Stimulated activated CD8-positive, alpha-beta memory T cell treated with anti-CD3 and anti-CD28 coated beads, Interleukin-2, amount 100 ng/mL, for 1 hour (primary cell): ENCODE results near the gene DCC.
"Not testable (repeated sequence)": the region's sequence is repeated elsewhere in the genome, so short reads cannot be mapped to it uniquely, and the experiment has no call there.

Experiments used
- DNase-seq, 2 donors: peaks; one replicate each; pipeline ENCODE4 v3.0.0-alpha.2; 2020; ENCODE audit warnings: low read depth in 2 of 2

Gene DCC

DNA sequence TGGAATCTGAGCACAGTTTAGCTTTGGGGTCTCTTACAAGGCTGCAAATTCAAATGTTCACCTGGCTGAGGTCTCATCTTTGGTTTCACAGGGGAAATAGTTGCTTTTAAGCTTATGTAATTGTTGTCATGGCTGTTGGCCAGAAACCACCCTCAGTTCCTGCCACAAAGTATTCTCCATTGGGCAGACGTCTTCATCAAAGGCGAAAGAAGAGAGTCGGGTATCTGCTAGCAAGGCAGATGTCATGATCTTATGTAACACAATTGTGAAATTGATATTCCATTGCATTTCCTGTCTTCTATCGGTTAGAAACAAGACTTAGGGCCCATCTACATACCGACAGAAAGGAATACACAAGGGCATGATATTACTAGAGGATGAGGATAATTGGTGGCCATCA is 1068.3 kb downstream of the DCC start:
- DNase-seq, result no peak

GRCh38 chr18:53411511-53411910 is 1071.5 kb downstream of the DCC start:
- DNase-seq, result no peak

- DNase-seq, result no peak
These were observed 1077.0 kb downstream of the DCC start for GRCh38 chr18:53417003-53417402.

GRCh38 chr18:53421869-53422268 is 1081.9 kb downstream of the DCC start:
- DNase-seq, result no peak

DNA sequence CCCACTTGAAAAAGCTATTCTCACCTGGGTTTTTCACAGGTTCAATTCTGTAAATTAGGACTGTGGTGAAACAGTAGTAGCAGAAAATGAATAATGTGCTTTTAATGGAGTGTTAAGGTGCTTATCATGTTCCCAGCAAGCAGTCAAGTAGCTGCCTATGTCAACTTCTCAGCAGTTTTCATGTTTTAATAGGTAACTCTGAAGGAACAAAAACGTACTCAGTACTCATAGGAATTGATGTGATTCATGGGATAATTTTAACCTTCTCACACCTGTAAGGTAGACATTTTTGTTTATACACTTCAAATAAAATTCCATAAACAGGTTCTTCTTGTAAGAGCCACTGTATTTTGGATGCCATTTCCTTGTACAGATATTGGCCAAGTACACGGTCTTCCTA is 1082.9 kb downstream of the DCC start:
- no peak for DNase-seq

- no peak for DNase-seq
These were observed 1086.7 kb downstream of the DCC start for GRCh38 chr18:53426666-53427184.

DNA sequence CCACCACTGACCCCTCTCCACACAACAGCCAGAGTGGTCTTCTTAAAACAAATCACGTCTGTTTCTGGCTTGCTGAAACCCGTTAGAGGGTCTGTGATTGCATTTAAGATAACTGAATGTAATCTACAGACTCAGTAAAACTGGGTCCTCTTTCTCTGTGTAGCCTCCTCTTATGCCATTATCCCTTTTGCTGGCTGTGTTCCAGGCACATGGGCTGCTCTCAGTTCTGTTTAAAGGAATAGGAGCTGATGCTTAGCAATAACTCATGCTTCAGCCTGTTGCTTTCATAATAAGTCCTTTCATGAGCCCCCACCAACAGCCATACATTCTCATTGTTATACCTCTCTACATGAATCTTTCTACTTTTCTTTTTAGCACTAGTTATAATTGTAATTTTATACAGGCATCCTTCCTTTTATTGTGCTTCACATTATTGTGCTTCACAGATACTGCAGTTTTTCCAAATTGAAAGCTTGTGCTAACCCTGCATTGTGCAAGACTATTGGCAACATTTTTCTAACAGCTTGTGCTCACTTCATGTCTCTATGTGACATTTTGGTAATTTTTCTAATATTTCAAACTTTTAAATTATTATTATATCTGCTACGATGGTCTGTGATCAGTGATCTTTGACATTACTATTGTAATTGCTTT is 1101.9 kb downstream of the DCC start:
- DNase-seq, result no peak

DNA sequence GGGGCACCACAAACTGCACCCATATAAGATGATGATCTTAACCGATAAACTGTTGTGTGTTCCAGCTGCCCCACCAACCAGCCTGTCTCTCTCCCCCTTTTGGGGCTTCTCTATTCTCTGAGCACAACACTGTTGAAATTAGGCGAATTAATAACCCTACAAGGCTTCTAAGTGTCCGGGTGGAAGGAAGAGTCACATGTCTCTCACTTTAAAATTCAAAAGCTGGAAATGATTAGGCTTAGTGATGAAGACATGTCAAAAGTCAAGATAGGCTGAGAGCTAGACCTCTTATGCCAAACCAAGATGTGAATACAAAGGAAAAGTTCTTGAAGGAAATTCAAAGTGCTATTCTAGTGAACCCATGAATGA is 1102.4 kb downstream of the DCC start:
- DNase-seq, result no peak

GRCh38 chr18:53443336-53443735 is 1103.3 kb downstream of the DCC start:
- DNase-seq, result no peak

DNA sequence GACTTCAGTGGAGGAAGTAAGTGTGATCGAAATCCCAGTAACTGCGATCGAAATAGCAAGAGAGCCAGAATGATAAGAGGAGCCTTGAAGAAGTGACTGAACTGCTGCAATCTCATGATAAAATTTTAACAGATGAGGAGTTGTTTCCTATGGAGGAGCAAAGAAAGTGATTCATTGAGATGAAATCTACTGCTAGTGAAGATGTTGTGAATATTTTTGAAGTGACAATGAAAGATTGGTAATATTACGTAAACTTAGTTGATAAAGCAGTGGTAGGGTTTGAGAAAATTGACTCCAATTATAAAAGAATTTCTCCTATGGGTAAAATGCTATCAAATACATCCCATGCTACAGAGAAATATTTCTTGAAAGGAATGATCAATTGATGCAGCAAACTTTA is 1103.8 kb downstream of the DCC start:
- no peak for DNase-seq

GRCh38 chr18:53451902-53452301 is 1111.9 kb downstream of the DCC start:
- no peak for DNase-seq

GRCh38 chr18:53457068-53457467 is 1117.1 kb downstream of the DCC start:
- no peak for DNase-seq

GRCh38 chr18:53458268-53458667 is 1118.3 kb downstream of the DCC start:
- no peak for DNase-seq

- DNase-seq, result no peak
These were observed 1119.1 kb downstream of the DCC start for GRCh38 chr18:53458944-53459580.

DNA sequence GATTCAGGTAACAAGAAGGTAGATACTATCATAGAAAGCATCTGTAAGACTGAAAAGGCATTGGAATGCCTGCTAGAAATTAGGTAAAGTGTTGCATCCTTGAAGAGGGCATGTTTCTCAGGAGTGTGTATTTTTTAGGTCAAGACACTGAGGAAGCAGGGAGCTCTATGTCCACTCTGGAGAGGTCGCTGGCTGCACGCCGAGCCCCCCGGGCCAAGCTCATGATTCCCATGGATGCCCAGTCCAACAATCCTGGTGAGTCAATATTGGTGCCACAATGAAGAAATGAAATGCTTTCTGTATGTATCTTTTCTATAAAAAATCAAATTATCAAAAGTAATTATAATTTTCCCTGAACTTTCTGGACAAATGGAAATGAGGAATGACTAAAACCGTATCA is 1127.8 kb downstream of the DCC start:
- DNase-seq, result no peak

DNA sequence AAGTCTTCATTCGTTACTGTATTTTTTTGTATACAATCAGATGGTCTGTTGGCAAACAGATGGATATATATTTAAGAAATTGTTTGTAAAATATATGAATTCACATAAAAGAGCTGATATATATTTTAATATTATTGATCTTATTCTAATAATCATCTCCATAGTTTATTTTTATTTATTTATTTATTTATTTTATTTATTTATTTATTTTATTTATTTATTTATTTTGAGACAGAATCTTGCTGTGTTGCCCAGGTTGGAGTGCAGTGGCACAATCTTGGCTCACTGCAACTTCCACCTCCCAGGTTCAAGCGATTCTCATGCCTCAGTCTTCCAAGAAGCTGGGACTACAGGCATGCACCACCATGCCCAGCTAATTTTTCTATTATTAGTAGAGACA is 1128.2 kb downstream of the DCC start:
- not testable (repeated sequence) for DNase-seq

GRCh38 chr18:53472546-53472945 is 1132.5 kb downstream of the DCC start:
- no peak for DNase-seq

DNA sequence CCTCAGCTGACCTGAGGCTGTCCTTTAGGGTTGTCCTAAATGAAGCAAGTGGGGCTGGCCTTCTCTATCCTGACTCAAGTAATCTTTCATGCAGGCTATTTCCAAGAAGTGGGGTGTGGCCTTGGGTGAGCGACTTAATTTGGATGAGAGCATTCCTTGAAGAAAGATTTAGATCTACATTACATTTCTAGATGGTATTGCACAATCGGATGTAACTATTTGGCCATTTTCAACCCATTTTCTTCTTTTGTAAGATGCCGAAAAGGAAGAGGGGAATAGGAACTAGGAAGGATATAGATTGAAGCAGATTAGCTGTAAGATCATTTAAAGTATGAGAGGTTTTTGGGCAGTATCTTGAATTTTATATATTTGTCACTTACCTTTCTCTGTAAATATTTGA is 1138.2 kb downstream of the DCC start:
- DNase-seq, result no peak

- DNase-seq, result no peak
These were observed 1146.3 kb downstream of the DCC start for GRCh38 chr18:53486296-53486695.

- DNase-seq, result no peak
These were observed 1149.3 kb downstream of the DCC start for GRCh38 chr18:53489266-53489665.

DNA sequence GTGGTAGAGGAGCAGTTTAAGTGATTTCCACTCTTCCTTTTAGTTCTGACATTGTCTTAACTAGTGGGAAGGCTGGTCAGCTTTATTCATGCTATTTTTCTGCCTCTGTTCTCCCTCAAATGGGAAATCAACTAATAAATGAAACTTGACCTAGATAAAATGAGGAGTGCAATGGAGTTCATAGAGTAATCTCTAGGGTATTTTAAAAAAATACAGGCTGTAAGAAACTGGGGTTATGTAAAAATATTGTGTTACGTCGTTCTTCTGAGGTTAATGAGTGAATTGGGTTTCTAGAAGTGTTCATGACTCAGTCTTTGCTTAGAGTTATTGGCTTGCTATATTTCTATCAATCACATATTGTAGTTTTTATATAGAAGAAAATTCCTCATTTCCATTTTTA is 1150.0 kb downstream of the DCC start:
- no peak for DNase-seq

DNA sequence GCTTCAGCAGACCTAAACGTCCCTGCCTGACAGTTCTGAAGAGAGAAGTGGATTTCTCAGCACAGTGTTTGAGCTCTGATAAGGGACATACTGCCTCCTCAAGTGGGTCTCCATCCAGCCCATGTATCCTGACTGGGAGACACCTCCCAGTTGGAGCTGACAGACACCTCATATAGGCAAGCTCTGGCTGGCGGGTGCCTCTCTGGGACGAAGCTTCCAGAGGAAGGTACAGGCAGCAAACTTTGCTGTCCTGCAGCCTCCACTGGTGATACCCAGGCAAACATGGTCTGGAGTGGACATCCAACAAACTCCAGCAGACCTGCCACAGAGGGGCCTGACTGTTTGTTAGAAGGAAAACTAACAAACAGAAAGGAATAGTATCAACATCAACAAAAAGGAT is 1156.0 kb downstream of the DCC start:
- no peak for DNase-seq

- DNase-seq, result no peak
These were observed 1164.0 kb downstream of the DCC start for GRCh38 chr18:53503914-53504441.
